Activated CD8-positive, alpha-beta T cell treated with anti-CD3 and anti-CD28 coated beads, Interleukin-2, amount 10 ng/mL, durations not matched to agents 7 days and 5 days (primary cell): ENCODE data around the gene TAAR9. TPM values are rescaled to one million over a fixed set of nuclear protein-coding genes. Genes with fewer than 3 reads are reported as not detected.

Experiments
- ATAC-seq: fragments of 150-1000 bp; cut with Tn5 transposase; one replicate; pipeline ENCODE4 v1.10.0; 2021; ENCODE audit warnings: moderate library complexity
- CTCF ChIA-PET: fragments of 350-600 bp; sonication (Branson Sonifier 250); formaldehyde crosslinking; loops from one replicate; lab custom pipeline; 2021; ENCODE audit warnings: antibody characterized with exemption; lab: Charles Lee
- POLR2A ChIA-PET: fragments of 350-600 bp; sonication (Branson Sonifier 250); formaldehyde crosslinking; loops from one replicate; lab custom pipeline; 2021; ENCODE audit warnings: antibody characterized with exemption; lab: Charles Lee
- DNase-seq: peaks from one replicate; pipeline ENCODE4 v3.0.0-alpha.2; 2020
- H3K27ac Mint-ChIP-seq: one replicate; pipeline ENCODE4 v1.8.0; 2021; ENCODE audit warnings: mild to moderate bottlenecking, mixed read lengths
- H3K27me3 Mint-ChIP-seq: one replicate; pipeline ENCODE4 v1.8.0; 2021; ENCODE audit warnings: low read depth, mixed read lengths
- H3K36me3 Mint-ChIP-seq: one replicate; pipeline ENCODE4 v1.8.0; 2021; ENCODE audit warnings: low read depth, mixed read lengths
- H3K4me1 Mint-ChIP-seq: one replicate; pipeline ENCODE4 v1.8.0; 2021; ENCODE audit warnings: low read depth, mixed read lengths
- H3K4me3 Mint-ChIP-seq: one replicate; pipeline ENCODE4 v1.8.0; 2021; ENCODE audit warnings: mild to moderate bottlenecking, mixed read lengths
- H3K9me3 Mint-ChIP-seq: one replicate; pipeline ENCODE4 v1.8.0; 2022; ENCODE audit warnings: mixed read lengths; ENCODE audit not compliant: insufficient read depth
- total RNA-seq, 2 experiments: library from RNA; stranded (reverse); gene quantifications; one replicate each; pipeline ENCODE4 v1.2.3, GENCODE V29; 2021

The TAAR9 gene
- total RNA-seq, 2 experiments from 2014 or later = not detected

DNA sequence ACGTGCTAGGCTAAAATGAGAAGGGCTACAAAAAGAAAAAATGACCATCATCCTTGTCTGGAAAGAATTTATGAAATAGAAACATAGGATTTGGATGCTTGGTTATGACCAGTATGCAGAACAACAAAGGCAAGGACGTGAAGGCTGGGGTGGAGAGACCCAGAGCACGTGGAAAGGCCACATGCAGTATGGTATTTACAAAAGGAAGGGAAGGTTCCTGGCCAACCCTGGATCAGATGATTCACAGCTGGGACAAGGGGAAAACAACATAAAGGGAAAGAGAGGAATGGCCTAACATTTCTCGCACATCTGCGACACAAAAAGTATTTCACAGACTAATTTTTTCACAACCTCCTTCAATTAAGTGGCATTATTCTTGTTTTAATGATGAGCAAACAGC, 33.3 kb upstream of the TAAR9 start:
- ChIA-PET POLR2A (no interaction called here), CTCF (interaction anchor here (1.1 kb wide), 1 partner anchor 9 kb away, joined by 3 read pairs; no protein-coding TSS in a partner anchor)
- Mint-ChIP-seq H3K36me3 (peaks cover 16% of the 10 kb centered on the region), H3K4me1 (no peaks in the 10 kb centered on the region), H3K4me3 (no peak overlapping the region), H3K9me3 (no peaks in the 10 kb centered on the region), H3K27ac (no peak overlapping the region), H3K27me3 (no peaks in the 10 kb centered on the region)
- ATAC-seq = no peak
- no peak for DNase-seq

DNA sequence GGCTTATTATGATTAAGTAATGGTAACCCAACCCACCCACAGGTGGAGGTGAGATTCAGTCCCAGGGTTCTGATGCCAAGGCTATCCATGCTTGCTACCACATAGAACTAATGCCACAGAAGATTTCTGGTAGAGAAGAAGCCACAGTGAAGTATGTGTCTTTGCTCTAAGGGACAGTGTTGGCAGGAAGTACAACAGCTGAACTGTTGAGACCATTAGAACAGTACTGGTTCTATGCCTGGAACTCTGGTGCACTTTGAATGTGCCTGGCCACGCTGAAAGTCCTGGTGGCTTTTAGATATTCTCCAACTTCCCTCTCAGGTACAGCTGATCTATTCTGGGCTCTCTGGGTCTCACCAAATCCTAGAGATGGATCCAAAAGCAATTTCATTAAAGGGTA, 32.9 kb upstream of the TAAR9 start:
- peaks cover 12% of the 10 kb centered on the region for H3K36me3 Mint-ChIP-seq
- no peaks in the 10 kb centered on the region for H3K9me3 Mint-ChIP-seq
- ChIA-PET POLR2A (no interaction called here), CTCF (interaction anchor here (1.1 kb wide), 1 partner anchor 10 kb away, joined by 3 read pairs; no protein-coding TSS in a partner anchor)
- ATAC-seq = no peak
- no peak for DNase-seq
- H3K27ac Mint-ChIP-seq = no peak overlapping the region
- no peaks in the 10 kb centered on the region for H3K27me3 Mint-ChIP-seq
- no peaks in the 10 kb centered on the region for H3K4me1 Mint-ChIP-seq
- no peak overlapping the region for H3K4me3 Mint-ChIP-seq

DNA sequence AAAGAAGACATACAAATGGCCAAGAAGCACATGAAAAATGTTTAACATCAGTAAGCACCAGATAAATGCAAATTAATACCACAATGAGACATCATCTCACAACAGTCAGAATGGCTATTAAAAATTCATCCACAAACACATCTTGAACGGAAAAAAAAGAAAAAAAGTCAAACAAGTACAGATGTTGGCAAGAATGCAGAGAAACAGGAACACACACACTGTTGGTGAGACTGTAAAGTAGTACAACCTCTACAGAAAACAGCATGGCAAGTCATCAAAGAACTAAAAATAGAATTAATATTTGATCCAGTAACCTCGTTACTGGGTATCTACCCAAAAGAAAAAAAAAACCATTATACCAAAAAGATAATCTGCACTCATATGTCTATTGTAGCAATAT, 31.6 kb upstream of the TAAR9 start:
- no peak for ATAC-seq
- Mint-ChIP-seq H3K9me3 (no peaks in the 10 kb centered on the region), H3K4me3 (no peak overlapping the region), H3K27me3 (no peaks in the 10 kb centered on the region), H3K4me1 (peaks cover 11% of the 10 kb centered on the region), H3K36me3 (peaks cover 6% of the 10 kb centered on the region), H3K27ac (no peak overlapping the region)
- POLR2A ChIA-PET = no interaction called here
- DNase-seq = no peak
- CTCF ChIA-PET = no interaction called here

DNA sequence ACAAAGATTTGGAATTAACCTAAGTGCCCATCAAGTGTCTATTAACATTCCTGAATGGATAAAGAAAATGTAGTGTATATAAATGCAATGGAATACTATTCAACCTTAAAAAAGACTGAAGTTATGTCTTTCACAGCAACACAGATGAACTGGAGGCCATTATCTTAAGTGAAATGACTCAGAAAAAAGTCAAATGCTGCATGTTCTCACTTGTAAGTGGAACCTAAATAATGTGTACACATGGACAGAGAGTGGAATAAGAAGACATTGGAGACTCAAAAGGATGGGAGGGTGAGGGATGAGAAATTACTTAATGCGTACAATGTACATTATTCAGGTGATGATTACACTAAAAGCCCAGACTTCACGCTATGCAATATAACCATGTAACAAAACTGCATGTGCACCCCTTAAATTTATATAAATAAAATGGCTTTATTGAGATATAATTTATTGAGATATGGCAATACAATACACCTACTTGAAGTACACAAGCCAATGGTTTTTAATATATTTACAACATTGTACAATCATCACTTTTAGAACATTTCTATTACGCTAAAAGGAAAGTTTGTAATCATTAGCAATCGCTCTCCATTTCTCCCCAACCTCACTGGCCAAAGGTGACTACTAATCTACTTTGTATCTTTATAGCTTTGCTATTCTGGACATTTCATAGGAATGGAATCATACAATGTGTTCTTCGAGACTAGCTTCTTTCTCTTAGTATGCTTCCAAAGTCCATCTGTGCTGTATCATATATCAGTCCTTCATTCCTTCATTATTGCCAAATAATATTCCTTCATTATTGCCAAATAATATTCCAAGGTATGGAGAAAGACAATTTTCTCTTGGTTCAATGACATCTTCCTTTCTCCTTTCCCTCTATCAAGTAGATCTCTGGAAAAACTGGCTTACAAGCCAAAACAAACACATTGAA, 30.9 kb upstream of the TAAR9 start:
- Mint-ChIP-seq H3K4me1 (peaks cover 13% of the 10 kb centered on the region), H3K27ac (no peak overlapping the region), H3K36me3 (peaks cover 5% of the 10 kb centered on the region), H3K9me3 (no peaks in the 10 kb centered on the region), H3K4me3 (no peak overlapping the region), H3K27me3 (no peaks in the 10 kb centered on the region)
- ChIA-PET CTCF (interaction anchor here (1.5 kb wide), 1 partner anchor 227 kb away, joined by 6 read pairs; no protein-coding TSS in a partner anchor), POLR2A (no interaction called here)
- ATAC-seq (no peak), DNase-seq (no peak)

DNA sequence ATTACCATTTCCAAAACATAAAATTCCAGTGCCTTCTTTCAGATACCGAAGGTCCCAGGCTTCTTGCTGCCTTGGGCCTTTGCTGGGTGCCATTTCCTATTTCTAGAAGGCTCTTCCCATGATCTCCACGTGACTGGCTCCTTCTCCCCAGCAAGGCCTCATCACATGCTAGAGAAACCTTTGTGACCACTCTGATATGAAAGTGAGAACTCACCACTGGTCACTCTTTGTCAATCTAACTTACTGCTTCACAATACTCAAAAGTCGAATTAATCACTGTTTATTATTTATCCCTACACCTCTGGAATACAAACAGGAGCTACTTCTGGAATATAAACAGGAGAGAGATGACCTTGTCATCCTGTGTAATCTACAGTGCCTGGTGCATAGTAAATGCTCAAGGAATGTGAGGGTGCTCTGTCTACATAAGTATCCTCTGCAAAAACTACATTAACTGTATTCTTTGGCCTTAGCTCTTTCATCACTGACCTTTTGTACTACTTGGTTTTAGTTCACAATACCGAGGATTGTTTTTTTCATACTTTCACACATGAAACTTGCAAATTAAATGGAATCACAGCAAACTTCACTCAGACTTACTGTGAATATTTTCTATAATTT, 26.8 kb upstream of the TAAR9 start:
- Mint-ChIP-seq H3K36me3 (peaks cover 3% of the 10 kb centered on the region), H3K4me3 (peak overlapping the region; percentile 20), H3K4me1 (peaks cover 25% of the 10 kb centered on the region), H3K27ac (no peak overlapping the region), H3K9me3 (no peaks in the 10 kb centered on the region), H3K27me3 (peaks cover 11% of the 10 kb centered on the region)
- ChIA-PET POLR2A (interaction anchor here (1.0 kb wide), 1 partner anchor 303 kb away, joined by 3 read pairs; the partner anchor contains the start of gene RPS12), CTCF (interaction anchor here (2.4 kb wide), 1 partner anchor 232 kb away, joined by 10 read pairs; no protein-coding TSS in a partner anchor)
- ATAC-seq = no peak
- DNase-seq = no peak

DNA sequence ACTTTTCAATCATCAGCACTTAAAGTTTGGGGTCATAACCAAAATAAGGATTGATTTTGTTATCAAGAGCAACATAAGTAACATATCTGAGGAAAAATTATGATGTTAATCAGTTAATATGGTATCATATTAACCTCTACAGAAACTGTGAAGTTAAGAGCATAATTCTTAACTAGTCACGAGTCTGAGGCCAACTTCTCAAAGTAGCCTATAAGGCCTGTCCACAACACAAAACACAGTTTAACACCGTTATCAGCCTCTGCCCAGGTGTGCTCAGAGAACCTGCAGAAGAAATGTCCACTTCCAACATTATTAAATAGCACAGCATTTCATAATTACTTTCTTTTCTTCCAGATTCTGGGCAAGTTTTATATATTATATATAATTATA, 26.3 kb upstream of the TAAR9 start:
- peaks cover 14% of the 10 kb centered on the region for H3K27me3 Mint-ChIP-seq
- CTCF ChIA-PET = interaction anchor here (1.7 kb wide), 2 partner anchors 16 to 28 kb away, joined by 10 to 13 read pairs; no protein-coding TSS in a partner anchor
- ATAC-seq (no peak), DNase-seq (no peak)
- peak overlapping the region; percentile 94 for H3K4me3 Mint-ChIP-seq
- H3K27ac Mint-ChIP-seq = no peak overlapping the region
- H3K4me1 Mint-ChIP-seq = peaks cover 25% of the 10 kb centered on the region
- no peaks in the 10 kb centered on the region for H3K9me3 Mint-ChIP-seq
- peaks cover 3% of the 10 kb centered on the region for H3K36me3 Mint-ChIP-seq
- POLR2A ChIA-PET = interaction anchor here (0.6 to 1.5 kb wide), 3 partner anchors 38 to 303 kb away, joined by 3 to 6 read pairs (median 3); partner anchors contain the start of gene RPS12

DNA sequence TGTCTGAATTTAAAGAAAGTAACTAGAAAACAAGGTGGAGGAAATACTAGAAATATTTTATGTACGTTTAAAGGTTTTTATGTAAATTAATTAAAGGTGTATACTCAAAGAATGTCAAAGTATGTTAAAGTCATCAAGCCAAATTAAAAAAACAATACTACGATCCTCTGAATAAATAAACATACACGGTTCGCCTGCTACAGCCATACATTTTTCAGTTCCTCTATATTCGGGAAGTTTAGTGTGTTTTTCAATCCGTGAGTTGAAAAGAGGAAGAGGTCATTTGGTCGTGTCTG, 25.8 kb upstream of the TAAR9 start:
- Mint-ChIP-seq H3K4me3 (peak overlapping the region; percentile 94), H3K36me3 (peaks cover 3% of the 10 kb centered on the region)
- POLR2A ChIA-PET = interaction anchor here (0.6 to 1.5 kb wide), 2 partner anchors 39 to 302 kb away, joined by 3 to 6 read pairs; partner anchors contain the start of gene RPS12

DNA sequence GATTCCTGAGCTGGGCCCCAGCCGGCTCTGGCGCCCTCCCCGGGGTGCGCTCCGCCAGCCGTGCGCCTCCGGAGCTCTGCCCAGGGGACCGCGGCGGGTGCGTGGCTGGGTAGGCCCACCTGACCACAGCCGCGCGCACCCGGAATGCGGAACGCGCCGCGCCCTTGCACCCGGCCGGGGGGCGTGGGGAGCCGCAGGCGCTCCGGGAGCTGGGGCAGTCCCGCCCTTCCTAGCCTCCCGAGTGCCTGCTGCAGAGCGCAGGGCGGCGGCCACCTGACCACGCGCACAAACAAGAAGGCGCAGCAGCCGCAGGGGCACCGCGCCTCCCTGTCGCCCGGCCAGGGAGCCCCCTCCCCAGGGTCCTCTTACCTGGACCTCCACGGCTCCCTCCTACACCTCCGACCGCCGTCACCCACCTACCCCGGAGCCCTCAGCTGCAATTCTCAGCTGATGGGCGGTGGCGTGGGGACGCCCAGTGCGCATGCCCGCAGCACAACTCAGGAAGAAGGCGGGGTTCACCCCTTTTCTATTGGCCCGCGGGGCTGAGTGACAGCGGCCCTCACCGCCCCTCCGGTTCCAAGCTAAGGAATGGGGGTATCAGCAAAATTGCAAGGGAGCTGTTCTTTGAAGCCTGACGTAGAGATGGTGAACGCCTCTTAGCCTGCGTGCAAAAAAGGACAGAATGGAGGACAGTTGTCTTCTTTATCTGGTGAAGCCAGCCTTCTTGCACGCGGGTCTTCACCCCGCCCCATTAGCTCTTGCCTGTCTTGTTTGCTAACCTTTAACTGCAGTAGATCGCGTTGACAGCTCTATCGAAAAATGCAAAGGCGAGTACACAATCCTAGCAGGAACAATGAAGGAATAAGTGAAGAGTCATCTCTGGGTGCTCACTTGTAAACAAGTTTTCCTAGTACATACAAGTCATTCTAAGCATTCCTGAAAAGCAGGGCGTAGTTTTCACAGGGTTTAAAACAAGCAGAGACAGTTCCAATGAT, 25.1 kb upstream of the TAAR9 start, which contains the start of gene STX7:
Gene STX7 (minus strand): TSS at position 479 of the 995 bp plus-strand sequence. CDS start 9,586 bp downstream, outside the sequence.
- CTCF ChIA-PET = interaction anchor here (0.7 to 1.7 kb wide), 8 partner anchors 15 to 285 kb away, joined by 3 to 13 read pairs (median 6); partner anchors contain the start of gene SLC18B1
- POLR2A ChIA-PET = interaction anchor here (0.6 to 1.5 kb wide), 6 partner anchors 16 to 306 kb away, joined by 3 to 6 read pairs (median 4); partner anchors contain the start of gene RPS12
- Mint-ChIP-seq H3K4me1 (peaks cover 25% of the 10 kb centered on the region), H3K4me3 (peak within 1 kb of the TSS; percentile 94), H3K27me3 (peaks cover 15% of the 10 kb centered on the region), H3K27ac (peak within 1 kb of the TSS; percentile 89), H3K9me3 (no peaks in the 10 kb centered on the region), H3K36me3 (peaks cover 3% of the 10 kb centered on the region)
- ATAC-seq = peak; percentile 97
- peak; percentile 89 for DNase-seq

More for the DNA sequence above, 25.8 kb upstream of the TAAR9 start:
- CTCF ChIA-PET = interaction anchor here (1.2 to 1.7 kb wide), 4 partner anchors 16 to 232 kb away, joined by 7 to 13 read pairs (median 11); no protein-coding TSS in a partner anchor
- no peak for DNase-seq
- peaks cover 14% of the 10 kb centered on the region for H3K27me3 Mint-ChIP-seq
- peak overlapping the region; percentile 61 for H3K27ac Mint-ChIP-seq
- peaks cover 25% of the 10 kb centered on the region for H3K4me1 Mint-ChIP-seq
- no peak for ATAC-seq
- H3K9me3 Mint-ChIP-seq = no peaks in the 10 kb centered on the region

DNA sequence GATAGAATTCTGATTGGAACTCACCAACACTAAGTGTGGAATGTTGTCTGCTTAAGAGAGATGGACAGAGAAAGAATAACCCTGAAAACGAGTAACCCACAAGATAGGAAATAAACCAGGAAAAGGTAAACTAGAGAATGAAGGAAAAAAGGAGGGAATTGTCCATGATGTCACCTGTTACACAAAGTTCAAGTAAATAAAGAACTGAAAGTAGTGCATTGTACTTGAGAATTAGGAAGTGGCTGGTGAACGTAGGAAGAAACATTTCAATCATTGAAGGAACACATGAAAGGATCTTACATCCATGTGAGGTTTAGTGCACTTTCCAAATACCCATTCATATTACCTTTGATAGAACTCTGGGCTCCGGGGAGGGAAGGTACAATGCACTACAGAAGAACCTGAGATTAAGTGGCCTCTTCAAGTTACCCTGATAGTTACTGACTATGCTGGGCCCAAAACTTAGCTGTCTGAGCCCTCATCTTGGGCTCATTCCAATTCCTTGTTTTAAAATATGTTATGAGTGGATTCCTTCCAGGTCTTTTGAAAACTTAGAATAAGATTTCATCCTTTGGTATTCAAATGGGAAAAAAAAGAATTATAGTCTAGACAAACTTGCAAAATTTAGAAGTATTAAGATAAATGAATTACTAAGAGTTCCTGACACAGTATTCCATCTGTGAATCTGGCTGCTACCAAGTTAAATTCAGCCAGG, 24.1 kb upstream of the TAAR9 start:
- Mint-ChIP-seq H3K36me3 (no peaks in the 10 kb centered on the region), H3K9me3 (no peaks in the 10 kb centered on the region), H3K4me1 (peaks cover 25% of the 10 kb centered on the region), H3K4me3 (peak overlapping the region; percentile 94), H3K27me3 (peaks cover 22% of the 10 kb centered on the region), H3K27ac (no peak overlapping the region)
- POLR2A ChIA-PET = interaction anchor here (0.9 kb wide), 1 partner anchor 19 kb away, joined by 5 read pairs; no protein-coding TSS in a partner anchor
- DNase-seq = no peak
- CTCF ChIA-PET = interaction anchor here (1.6 to 1.7 kb wide), 3 partner anchors 16 to 30 kb away, joined by 7 to 13 read pairs (median 10); no protein-coding TSS in a partner anchor
- no peak for ATAC-seq

DNA sequence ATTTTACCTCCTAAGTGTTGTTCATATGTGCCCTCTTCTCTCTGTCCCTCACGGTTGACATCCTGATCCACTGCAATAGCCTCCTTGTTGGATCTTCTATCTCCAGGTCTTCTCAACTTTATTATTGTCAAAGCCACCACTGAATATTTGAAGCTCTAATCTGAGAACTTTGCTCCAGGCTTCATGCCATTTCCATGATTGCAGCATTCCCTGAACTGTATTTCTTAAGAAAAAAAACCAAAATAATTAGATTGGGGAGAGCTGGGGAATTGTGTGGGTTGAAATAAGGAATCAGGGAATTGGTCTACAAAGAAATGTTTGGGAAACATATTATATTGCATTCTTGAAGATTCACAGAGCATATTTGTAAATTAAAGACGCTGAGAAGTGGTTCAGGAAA, 22.7 kb upstream of the TAAR9 start:
- no peaks in the 10 kb centered on the region for H3K36me3 Mint-ChIP-seq
- DNase-seq (no peak), ATAC-seq (no peak)
- no peak overlapping the region for H3K27ac Mint-ChIP-seq
- POLR2A ChIA-PET = no interaction called here
- H3K4me3 Mint-ChIP-seq = no peak overlapping the region
- H3K4me1 Mint-ChIP-seq = peaks cover 25% of the 10 kb centered on the region
- no peaks in the 10 kb centered on the region for H3K9me3 Mint-ChIP-seq
- H3K27me3 Mint-ChIP-seq = peaks cover 30% of the 10 kb centered on the region
- CTCF ChIA-PET = interaction anchor here (1.4 to 2.3 kb wide), 2 partner anchors 9 to 235 kb away, joined by 4 to 8 read pairs; no protein-coding TSS in a partner anchor
